H1 (cell line): ENCODE measurements around the gene UBAC1. TPM values are rescaled to one million over a fixed set of nuclear protein-coding genes. Genes with fewer than 3 reads are reported as not detected.

ENCODE experiments used
- CTCF ChIA-PET: fragments of 300-600 bp; sonication (Branson Sonifier 250); formaldehyde crosslinking; loops from one replicate; lab custom pipeline; 2021; ENCODE audit not compliant: partially characterized antibody; lab: Charles Lee
- POLR2A ChIA-PET: fragments of 300-600 bp; sonication (Branson Sonifier 250); formaldehyde crosslinking; loops from one replicate; lab custom pipeline; 2021; ENCODE audit warnings: inconsistent platforms; ENCODE audit not compliant: partially characterized antibody; lab: Charles Lee
- DNase-seq, 2 experiments: peaks; one replicate each; pipeline versions ENCODE4 v3.0.0 to v3.0.0-alpha.2; 2010 to 2022; ENCODE audit warnings: low spot score in 2 of 2, low read depth in 1 of 2, mixed read lengths in 1 of 2
- FAIRE-seq: peaks from 2 replicates; lab custom pipeline; 2011; peaks lifted over from hg19 to GRCh38; lab: Jason Lieb, UNC
- H2AFZ ChIP-seq: 2 replicates; pipeline ENCODE4 v1.8.1; 2012; ENCODE audit warnings: low read length, inconsistent platforms
- H2AK5ac ChIP-seq: 2 replicates; pipeline ENCODE4 v1.6.1; 2013; ENCODE audit warnings: low read depth, low read length
- H2BK120ac ChIP-seq: replicated peaks from 2 replicates; pipeline ENCODE3; 2013; ENCODE audit warnings: low read depth, low read length, inconsistent platforms
- H2BK12ac ChIP-seq: 2 replicates; pipeline ENCODE4 v1.6.1; 2013; ENCODE audit warnings: low read depth, low read length
- H2BK15ac ChIP-seq: 2 replicates; pipeline ENCODE4 v1.6.1; 2013; ENCODE audit warnings: low read length
- H2BK20ac ChIP-seq: 2 replicates; pipeline ENCODE4 v1.6.1; 2013; ENCODE audit warnings: low read length
- H2BK5ac ChIP-seq: 2 replicates; pipeline ENCODE4 v1.6.1; 2013; ENCODE audit warnings: low read depth, low read length
- H3K14ac ChIP-seq: 2 replicates; pipeline ENCODE4 v1.6.1; 2013; ENCODE audit warnings: inconsistent platforms; ENCODE audit not compliant: insufficient read length
- H3K18ac ChIP-seq: 2 replicates; pipeline ENCODE4 v1.6.1; 2013; ENCODE audit warnings: low read length; ENCODE audit errors: extremely low read depth
- H3K23ac ChIP-seq: 2 replicates; pipeline ENCODE4 v1.6.1; 2013; ENCODE audit warnings: inconsistent platforms; ENCODE audit not compliant: insufficient read length
- H3K23me2 ChIP-seq: 2 replicates; pipeline ENCODE4 v1.6.1; 2013; ENCODE audit warnings: low read depth, low read length
- H3K27ac ChIP-seq: 2 replicates; pipeline ENCODE4 v1.6.1; 2011; ENCODE audit warnings: low read depth, low read length, inconsistent platforms
- H3K27me3 ChIP-seq, 4 experiments: replicated peaks in 1 of 4; 1 replicate in 1 of 4; 2 replicates in 3 of 4; pipeline versions ENCODE4 v1.6.1 to v1.8.1; 2011 to 2013; ENCODE audit warnings: low read length in 3 of 4, mild to moderate bottlenecking in 3 of 4, inconsistent platforms in 2 of 4, mixed read lengths in 2 of 4, moderate library complexity in 1 of 4; ENCODE audit not compliant: control insufficient read depth in 3 of 4, insufficient read depth in 3 of 4; ENCODE audit errors: extremely low read depth in 1 of 4
- H3K36me3 ChIP-seq, 4 experiments: 2 replicates each; pipeline versions ENCODE4 v1.6.1 to v1.8.1; 2011 to 2013; ENCODE audit warnings: mild to moderate bottlenecking in 4 of 4, low read length in 3 of 4, moderate library complexity in 2 of 4, control low read depth in 1 of 4, inconsistent platforms in 1 of 4; ENCODE audit not compliant: insufficient read depth in 4 of 4, control insufficient read depth in 2 of 4
- H3K4ac ChIP-seq: replicated peaks from 2 replicates; pipeline ENCODE3; 2013; ENCODE audit warnings: low read length, low read depth, mixed read lengths, inconsistent platforms; ENCODE audit not compliant: insufficient read length
- H3K4me1 ChIP-seq, 4 experiments: replicated peaks in 1 of 4; 1 replicate in 1 of 4; 2 replicates in 3 of 4; pipeline versions ENCODE4 v1.6.1 to v1.8.1; 2011 to 2013; ENCODE audit warnings: low read length in 3 of 4, inconsistent platforms in 2 of 4, mixed read lengths in 1 of 4; ENCODE audit not compliant: insufficient read depth in 4 of 4, control insufficient read depth in 3 of 4
- H3K4me2 ChIP-seq, 2 experiments: 2 replicates each; pipeline versions ENCODE4 v1.6.1 to v1.8.1; 2011 to 2013; ENCODE audit warnings: low read depth in 2 of 2, low read length in 2 of 2, control low read depth in 1 of 2, inconsistent platforms in 1 of 2, mild to moderate bottlenecking in 1 of 2; ENCODE audit not compliant: insufficient read depth in 1 of 2
- H3K4me3 ChIP-seq, 4 experiments: fragments of 200-600, 300-600 bp in 1 of 4; sonication (generic), shearing (Covaris generic), sonication (Bioruptor Twin) in 1 of 4; 2 replicates each; pipeline versions ENCODE4 v1.5.1 to v1.8.1; 2011 to 2016; ENCODE audit warnings: low read length in 4 of 4, low read depth in 3 of 4, control low read depth in 2 of 4, inconsistent platforms in 2 of 4, mild to moderate bottlenecking in 2 of 4, mixed read lengths in 1 of 4, moderate library complexity in 1 of 4; ENCODE audit not compliant: insufficient read depth in 2 of 4; ENCODE audit errors: extremely low read depth in 1 of 4
- H3K56ac ChIP-seq: replicated peaks from 2 replicates; pipeline ENCODE3; 2013; ENCODE audit warnings: low read depth, mild to moderate bottlenecking, mixed read lengths, low read length, inconsistent platforms; ENCODE audit not compliant: insufficient read length
- H3K79me1 ChIP-seq: 2 replicates; pipeline ENCODE4 v1.6.1; 2013; ENCODE audit warnings: low read depth, low read length, control low read depth
- H3K79me2 ChIP-seq, 2 experiments: 2 replicates each; pipeline versions ENCODE4 v1.6.1 to v1.8.1; 2012 to 2013; ENCODE audit warnings: low read length in 2 of 2, mild to moderate bottlenecking in 2 of 2, inconsistent platforms in 1 of 2; ENCODE audit not compliant: insufficient read depth in 2 of 2, control insufficient read depth in 1 of 2
- H3K9ac ChIP-seq, 4 experiments: replicated peaks in 1 of 4; 1 replicate in 1 of 4; 2 replicates in 3 of 4; pipeline versions ENCODE4 v1.6.1 to v1.8.1; 2011 to 2013; ENCODE audit warnings: low read depth in 3 of 4, low read length in 3 of 4, control low read depth in 2 of 4, mild to moderate bottlenecking in 2 of 4, moderate library complexity in 2 of 4, inconsistent platforms in 1 of 4; ENCODE audit errors: extremely low read depth in 1 of 4
- H3K9me3 ChIP-seq, 2 experiments: 2 replicates each; pipeline versions ENCODE4 v1.6.1 to v1.8.1; 2012 to 2013; ENCODE audit warnings: mild to moderate bottlenecking in 2 of 2, moderate library complexity in 2 of 2, control low read depth in 1 of 2, inconsistent platforms in 1 of 2, low read depth in 1 of 2, low read length in 1 of 2, mixed read lengths in 1 of 2; ENCODE audit not compliant: insufficient read depth in 2 of 2
- H4K20me1 ChIP-seq, 2 experiments: replicated peaks in 1 of 2; 2 replicates each; pipeline versions ENCODE3 to v1.8.1; 2011 to 2013; ENCODE audit warnings: inconsistent platforms in 2 of 2, low read length in 2 of 2, mild to moderate bottlenecking in 1 of 2; ENCODE audit not compliant: insufficient read depth in 2 of 2, control insufficient read depth in 1 of 2
- H4K5ac ChIP-seq: 2 replicates; pipeline ENCODE4 v1.6.1; 2013; ENCODE audit warnings: low read length, low read depth, mixed read lengths, inconsistent platforms; ENCODE audit not compliant: insufficient read length
- H4K8ac ChIP-seq: 2 replicates; pipeline ENCODE4 v1.8.0; 2013; ENCODE audit warnings: mild to moderate bottlenecking, moderate library complexity, low read length, inconsistent platforms; ENCODE audit not compliant: insufficient read depth; ENCODE audit errors: extremely low read depth
- H4K91ac ChIP-seq: replicated peaks from 2 replicates; pipeline ENCODE3; 2013; ENCODE audit warnings: low read length, mixed read lengths, inconsistent platforms; ENCODE audit not compliant: insufficient read length
- E2F6 ChIP-seq: IDR thresholded peaks from 2 replicates; pipeline ENCODE4 v1.6.1; 2012; ENCODE audit warnings: inconsistent platforms
- GABPA ChIP-seq: IDR thresholded peaks from 2 replicates; pipeline ENCODE4 v1.6.1; 2011; ENCODE audit warnings: mild to moderate bottlenecking, low read length, moderate library complexity, borderline replicate concordance; ENCODE audit not compliant: insufficient read depth
- SIRT6 ChIP-seq: IDR thresholded peaks from one replicate; pipeline ENCODE4 v1.7.1; 2012; ENCODE audit warnings: low read length, inconsistent platforms
- WGBS, 2 experiments: shearing (Covaris generic) in 1 of 2; methylation state at CpG; one replicate each; pipeline versions ENCODE4 v1.1.6 to v1.1.7; 2013 to 2015; ENCODE audit warnings: low lambda C conversion rate in 2 of 2, mixed read lengths in 2 of 2, inconsistent platforms in 1 of 2, low coverage in 1 of 2, missing lambda C conversion rate in 1 of 2; ENCODE audit not compliant: insufficient replicate concordance in 2 of 2, insufficient coverage in 1 of 2, insufficient read length in 1 of 2; ENCODE audit errors: extremely low coverage in 1 of 2, missing lambda C conversion rate in 1 of 2; 5-methylcytosine and 5-hydroxymethylcytosine counted together
- polyA plus RNA-seq, 7 experiments: library from polyadenylated mRNA; depleted of rRNA in 3 of 7; stranded (reverse) in 5 of 7; unstranded in 2 of 7; fragments of >200 nt in 5 of 7; fragments of 200-250 nt in 2 of 7; gene quantifications; 1 replicate in 5 of 7; 2 replicates in 1 of 7; 4 replicates in 1 of 7; pipeline versions ENCODE4 v1.2.1 to v1.2.3, GENCODE V29; 2011 to 2013; ENCODE audit warnings: missing spikeins in 2 of 7, mixed read lengths in 2 of 7
- total RNA-seq: library from RNA; stranded (reverse); fragmentation: NEBNext Ultra II Directional; extraction: Animal tissue kit (Norgen Biotek cat#: 25700); gene quantifications from 2 replicates; pipeline ENCODE4 v1.2.1, GENCODE V29; 2021

Gene UBAC1
- total and polyA plus RNA-seq, 2 of the 8 experiments (the other 6 are each of a cell fraction or from before 2014, with no cell fraction given) = 59.3 to 85.2 TPM

DNA sequence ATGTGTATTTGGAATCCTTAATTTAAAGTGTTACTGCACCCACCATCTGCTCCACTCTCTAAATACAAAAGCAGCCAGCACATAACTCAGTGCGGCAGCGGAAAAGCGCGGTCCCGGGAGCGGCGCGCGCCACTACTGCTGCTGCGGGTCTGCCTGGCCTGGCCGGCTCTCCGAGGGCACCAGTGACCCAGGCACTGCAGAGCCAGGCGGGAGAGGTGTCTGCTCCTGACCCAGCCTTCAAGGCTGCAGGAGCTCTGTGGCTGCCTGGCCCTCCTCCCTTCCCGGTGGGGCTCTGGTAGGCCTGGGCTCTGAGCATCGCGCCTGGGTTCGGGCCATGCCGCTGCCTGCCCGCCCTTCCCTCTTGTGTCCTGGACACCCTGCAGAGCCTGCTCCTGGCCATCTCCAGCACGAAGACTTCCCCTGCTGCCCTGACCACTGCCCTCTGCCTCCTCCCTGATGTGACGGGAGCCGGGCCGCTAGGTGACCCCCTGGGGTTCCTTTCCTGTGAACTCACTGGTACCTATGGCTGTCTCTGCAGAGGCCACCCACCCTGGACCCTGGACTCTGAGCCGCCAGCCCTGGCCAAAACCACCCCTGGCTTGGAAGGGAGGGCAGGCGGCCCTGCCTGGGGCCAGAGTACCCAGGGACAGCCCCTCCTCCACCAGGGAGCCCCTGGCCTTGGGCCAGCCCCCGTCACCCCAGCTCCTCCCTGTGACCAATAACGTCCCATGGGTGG lies 32.8 kb upstream of the UBAC1 start:
- POLR2A ChIA-PET = interaction anchor here (1.0 to 2.6 kb wide), 3 partner anchors 9 to 129 kb away, joined by 3 to 11 read pairs (median 9); no protein-coding TSS in a partner anchor
- WGBS, 2 experiments = 86% methylated on average over 22 of the region's 27 CpGs; no CpG with 5 or more reads in 1 of the 2 experiments
- Histone ChIP-seq H2BK15ac (peak overlapping the region; percentile 95; the same call in 1 of the 2 replicates), H3K56ac (no peak overlapping the region), H3K23me2 (no peaks in the 10 kb centered on the region; the same call in 1 of the 2 replicates), H3K36me3 (no peaks in the 10 kb centered on the region), H3K18ac (peak overlapping the region; percentile 51), H4K8ac (no peak overlapping the region), H3K9ac (no peak overlapping the region; a peak in 1 of 7 replicates), H3K23ac (no peak overlapping the region), H2AK5ac (peak overlapping the region; percentile 14; the same call in 1 of the 2 replicates), H3K9me3 (no peaks in the 10 kb centered on the region), H3K79me2 (no peaks in the 10 kb centered on the region), H3K14ac (no peak overlapping the region), H3K4ac (peak overlapping the region; percentile 8), H2BK5ac (peak overlapping the region; percentile 52; the same call in 1 of the 2 replicates), H4K91ac (peak overlapping the region; percentile 86), H4K5ac (no peak overlapping the region), H3K27me3 (no peaks in the 10 kb centered on the region), H3K4me2 (no peak overlapping the region), H3K79me1 (no peaks in the 10 kb centered on the region), H4K20me1 (no peaks in the 10 kb centered on the region), H3K4me1 (peaks cover 9 to 34% (median 27%) of the 10 kb centered on the region in 4 experiments), H2BK12ac (peak overlapping the region; percentile 97; the same call in 1 of the 2 replicates), H2AFZ (no peak overlapping the region), H3K4me3 (no peak overlapping the region), H3K27ac (no peak overlapping the region), H2BK120ac (peak overlapping the region; percentile 92), H2BK20ac (no peak overlapping the region)
- 0 out of 2 replicates have a peak, but pooled peaks have one; percentile 35 for TF ChIP-seq GABPA
- no peak for TF ChIP-seq E2F6
- TF ChIP-seq SIRT6 = no peak
- FAIRE-seq = no peak
- DNase-seq = no peak
- CTCF ChIA-PET = interaction anchor here (0.6 to 2.3 kb wide), 8 partner anchors 9 to 990 kb away, joined by 3 to 9 read pairs (median 3); no protein-coding TSS in a partner anchor
